GM19463 (cell line): ENCODE data around the gene GARIN3.
A peak's percentile ranks its signal among the peaks of the same experiment; 100 is the strongest.
"Not testable (repeated sequence)": the region's sequence is repeated elsewhere in the genome, so short reads cannot be mapped to it uniquely, and the experiment has no call there.

Experiments used
- ATAC-seq: cut with Tn5 transposase; IDR thresholded peaks from one replicate; pipeline ENCODE4 v1.9.1; 2021; ENCODE audit warnings: mild to moderate bottlenecking, moderate library complexity; ENCODE audit not compliant: unreplicated experiment

The GARIN3 gene

DNA sequence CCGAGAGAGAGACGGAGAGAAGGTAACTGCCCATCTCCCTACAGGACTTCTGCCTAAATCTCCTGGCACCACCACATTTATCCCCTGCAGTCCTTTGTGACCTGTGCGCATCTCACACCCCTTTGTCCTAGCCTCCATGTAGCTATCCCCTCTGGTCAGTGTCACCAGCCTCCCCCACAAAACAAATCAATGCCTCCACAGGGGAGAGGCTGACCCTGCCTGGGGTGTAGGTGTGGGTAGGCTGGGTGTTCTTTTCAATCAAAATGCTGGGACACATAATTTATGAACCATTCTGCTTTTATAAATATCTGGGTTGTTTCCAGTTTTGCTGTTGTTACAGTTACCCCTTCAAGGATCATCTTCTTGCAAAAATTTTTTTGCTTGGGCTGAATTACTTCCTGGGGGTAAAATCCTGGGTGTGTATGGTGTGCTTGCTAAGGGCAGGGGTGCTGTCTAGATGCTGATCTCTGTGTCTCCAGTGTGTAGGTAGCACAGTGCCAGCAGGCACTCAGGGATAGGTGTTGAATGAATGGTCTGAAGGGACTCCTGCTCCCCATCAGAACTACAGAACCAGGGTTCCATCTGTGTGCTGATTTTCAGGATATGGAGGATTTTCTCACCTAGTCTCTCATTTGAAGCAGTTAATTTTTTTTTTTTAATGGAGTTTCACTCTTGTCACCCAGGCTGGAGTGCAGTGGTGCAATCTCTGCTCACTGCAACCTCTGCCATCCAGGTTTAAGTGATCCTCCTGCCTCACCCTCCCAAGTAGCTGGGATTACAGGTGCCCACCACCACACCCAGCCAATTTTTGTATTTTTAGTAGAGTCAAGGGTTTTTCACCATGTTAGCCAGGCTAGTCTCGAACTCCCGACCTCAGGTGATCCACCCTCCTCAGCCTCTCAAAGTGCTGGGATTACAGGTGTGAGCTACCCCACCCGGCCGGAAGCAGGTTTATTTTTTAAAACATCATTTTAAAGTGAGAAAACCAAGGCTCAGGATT is at the start of gene GARIN3:
GARIN3 (minus strand) TSS at position 51 of the 1,000 bp plus-strand sequence. CDS start 96 bp downstream, outside the sequence.
- no peak for ATAC-seq

DNA sequence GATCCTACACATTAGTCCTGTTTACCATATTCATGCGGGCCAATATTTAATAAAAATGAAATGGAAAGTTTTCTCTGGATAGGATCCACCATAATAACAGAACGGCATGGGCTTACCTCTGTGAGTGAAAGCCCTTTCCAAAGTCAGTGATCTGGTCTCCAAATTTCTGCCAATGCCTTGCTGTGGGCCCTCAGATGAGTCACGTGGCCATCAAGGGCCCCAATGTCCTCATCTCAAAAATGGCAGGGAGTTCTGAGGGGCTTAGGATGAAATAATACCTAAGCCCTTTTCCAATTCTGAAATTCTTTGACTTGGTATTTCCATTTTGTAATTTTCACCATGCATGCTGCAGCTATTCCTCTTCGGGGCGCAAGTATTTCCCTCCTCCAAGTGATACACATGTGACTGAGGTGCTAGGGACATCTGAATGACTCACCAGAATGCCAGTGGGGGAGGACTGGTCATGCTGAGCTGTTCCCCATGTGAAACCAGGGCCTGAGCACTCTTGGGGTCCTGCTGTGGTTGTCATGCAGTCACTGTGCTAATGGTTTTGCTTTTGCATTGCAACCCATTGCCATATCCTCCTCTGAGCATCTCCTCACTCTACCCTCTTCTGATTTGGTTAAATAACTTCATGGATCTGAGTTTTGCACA is 49.6 kb upstream of the GARIN3 start:
- ATAC-seq = no peak

DNA sequence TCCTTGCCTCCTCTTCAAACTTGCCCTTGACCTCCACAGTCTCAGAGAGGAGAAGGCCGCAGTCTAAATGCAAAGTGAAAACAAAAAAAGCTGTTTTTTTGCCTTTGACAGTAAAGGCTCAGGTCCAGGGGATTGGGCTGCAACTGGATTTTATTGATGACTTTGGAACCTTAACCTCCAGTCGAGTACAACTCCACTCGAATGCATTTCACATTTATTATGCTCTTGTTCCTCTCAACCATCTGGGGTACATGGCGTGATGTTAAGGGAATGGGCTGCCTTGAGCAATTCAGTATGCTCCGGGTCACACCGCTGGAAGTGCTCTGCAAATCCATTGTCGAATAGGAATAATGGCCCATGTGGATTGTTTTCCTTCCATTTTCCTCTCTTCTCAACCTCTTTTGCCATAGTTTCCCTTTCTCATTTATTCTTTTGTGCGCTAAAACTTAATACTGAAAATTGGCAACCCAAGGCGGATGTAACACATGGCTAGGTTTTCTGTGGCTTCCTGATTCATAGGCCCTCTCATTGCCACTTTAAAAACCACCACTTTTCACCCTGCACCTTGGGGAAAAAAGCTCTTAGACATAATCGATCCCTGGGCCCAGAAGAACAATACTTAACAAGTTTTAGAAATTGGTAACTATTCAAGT is 48.9 kb upstream of the GARIN3 start:
- peak; percentile 39 for ATAC-seq

DNA sequence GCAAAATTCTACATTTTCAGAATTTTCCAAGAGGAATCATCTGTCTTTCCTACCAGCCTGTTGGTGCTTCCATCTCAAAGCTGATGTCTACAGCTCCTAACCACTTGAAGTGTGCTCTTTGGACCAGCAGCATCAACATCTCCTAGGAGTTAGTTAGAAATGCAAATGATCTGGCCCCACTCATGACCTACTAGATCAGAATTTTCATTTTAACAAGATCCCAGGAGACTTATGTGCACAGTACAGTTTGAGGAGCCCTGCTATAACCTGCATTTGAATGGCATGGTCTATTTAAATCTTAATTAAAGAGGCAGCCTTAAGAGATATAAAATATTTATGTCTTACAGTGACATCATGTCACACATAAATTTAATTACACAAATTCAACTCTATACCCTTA is 48.4 kb upstream of the GARIN3 start:
- no peak for ATAC-seq

DNA sequence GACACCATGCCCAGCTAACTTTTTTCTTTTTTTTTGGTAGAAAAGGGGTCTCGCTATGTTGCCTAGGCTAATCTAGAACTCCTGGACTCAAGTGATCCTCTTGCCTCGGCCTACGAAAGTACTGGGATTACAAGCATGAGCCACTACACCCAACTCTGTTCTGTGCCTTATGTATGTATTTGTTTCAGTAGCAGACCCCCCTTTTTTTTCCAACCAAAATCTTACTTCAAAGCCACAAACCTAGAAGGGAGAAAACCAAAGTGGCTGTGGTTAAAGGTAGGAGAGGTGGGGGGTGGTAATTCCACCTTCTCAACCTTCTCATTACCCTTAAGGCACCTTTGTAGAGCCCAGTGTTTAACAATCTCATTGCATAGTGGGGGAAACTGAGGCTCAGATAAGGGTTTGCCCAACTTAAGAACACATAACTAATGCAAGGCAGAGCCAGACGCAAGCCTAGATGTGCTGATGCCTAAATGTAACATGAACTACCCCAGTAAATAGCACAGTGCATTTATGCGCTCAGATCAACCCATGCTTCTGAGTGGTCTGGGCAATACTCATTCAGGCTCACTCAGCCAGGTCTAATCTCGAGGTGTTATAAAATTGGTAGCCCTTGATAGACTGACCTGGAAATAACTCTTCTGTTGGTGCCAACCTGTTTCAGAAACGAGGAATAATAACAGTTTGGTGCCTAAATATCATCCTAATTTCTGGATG is 47.6 kb upstream of the GARIN3 start:
- no peak for ATAC-seq

DNA sequence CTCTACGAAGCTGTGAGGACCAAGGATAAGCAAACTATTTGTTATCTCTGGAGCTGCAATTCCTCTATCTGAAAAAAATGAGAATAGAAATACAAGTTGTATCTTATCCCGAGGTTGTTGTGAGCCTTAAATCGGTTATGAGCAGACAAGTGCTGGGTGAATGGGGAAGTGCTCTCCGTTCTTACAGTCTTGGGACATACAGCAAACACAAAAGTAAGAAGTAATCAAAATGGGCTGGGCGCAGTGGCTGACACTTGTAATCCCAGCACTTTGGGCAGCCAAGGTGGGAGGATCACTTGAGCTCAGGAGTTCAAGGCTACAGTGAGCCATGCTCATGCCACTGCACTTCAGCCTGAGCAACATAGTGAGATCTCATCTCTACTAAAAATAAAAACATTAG is 46.2 kb upstream of the GARIN3 start:
- ATAC-seq = no peak

DNA sequence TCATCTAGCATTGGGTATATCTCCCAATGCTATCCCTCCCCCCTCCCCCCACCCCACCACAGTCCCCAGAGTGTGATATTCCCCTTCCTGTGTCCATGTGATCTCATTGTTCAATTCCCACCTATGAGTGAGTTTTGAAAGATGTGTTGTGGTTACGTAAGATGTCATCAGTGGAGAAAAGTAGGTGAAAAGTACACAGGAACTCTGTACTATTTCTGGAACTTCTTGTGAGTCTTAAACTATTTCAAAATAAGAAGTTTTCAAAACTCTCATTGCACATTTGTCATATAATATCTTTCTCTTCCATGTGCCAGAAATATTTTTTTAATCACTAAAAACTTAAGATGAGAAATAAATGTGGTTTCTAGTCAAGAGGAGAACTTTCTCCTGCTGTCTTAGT is 44.6 kb upstream of the GARIN3 start:
- not testable (repeated sequence) for ATAC-seq

DNA sequence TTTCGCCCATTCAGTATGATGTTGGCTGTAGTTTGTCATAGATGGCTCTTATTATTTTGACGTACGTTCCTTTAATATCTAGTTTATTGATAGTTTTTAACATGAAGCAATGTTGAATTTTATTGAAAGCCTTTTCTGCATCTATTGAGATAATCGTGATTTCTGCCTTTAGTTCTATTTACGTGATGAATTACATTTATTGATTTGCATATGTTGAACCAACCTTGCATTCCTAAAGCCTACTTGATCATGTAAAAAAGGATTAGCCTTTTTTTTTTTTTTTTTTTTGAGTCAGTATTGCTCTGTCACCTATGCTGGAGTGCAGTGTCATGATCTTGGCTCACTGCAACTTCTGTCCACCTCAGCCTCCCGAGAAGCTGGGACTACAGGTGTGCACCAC is 39.6 kb upstream of the GARIN3 start:
- ATAC-seq = no peak

GRCh38 chr5:157204765-157205164 is 38.7 kb upstream of the GARIN3 start:
- ATAC-seq = no peak

- ATAC-seq = no peak
These were observed 37.4 kb upstream of the GARIN3 start for GRCh38 chr5:157203417-157203816.

- ATAC-seq = no peak
These were observed 35.8 kb upstream of the GARIN3 start for GRCh38 chr5:157201857-157202256.

GRCh38 chr5:157198277-157198986 is 32.4 kb upstream of the GARIN3 start:
- ATAC-seq = no peak

DNA sequence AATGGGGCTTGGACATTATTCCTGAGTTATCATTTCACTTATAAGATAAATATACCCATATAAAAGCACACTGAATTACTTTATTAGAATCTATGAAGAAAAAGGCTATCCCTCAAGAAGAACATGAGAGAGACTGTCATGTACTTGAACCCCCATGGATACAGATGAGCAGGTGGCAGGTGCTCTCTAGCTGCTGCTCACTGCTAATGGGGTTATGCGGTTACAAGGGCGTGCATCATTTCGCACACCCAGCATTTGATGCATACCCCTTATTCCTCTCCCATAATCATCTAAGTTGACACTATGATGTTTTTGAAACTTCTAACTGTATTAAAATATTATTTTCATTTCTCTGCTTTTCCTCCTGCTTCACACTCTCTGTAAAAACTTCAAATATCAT is 31.0 kb upstream of the GARIN3 start:
- ATAC-seq = no peak

GRCh38 chr5:157196045-157196444 is 30.0 kb upstream of the GARIN3 start:
- ATAC-seq = no peak

- ATAC-seq = no peak
These were observed 27.8 kb upstream of the GARIN3 start for GRCh38 chr5:157193699-157194424.

DNA sequence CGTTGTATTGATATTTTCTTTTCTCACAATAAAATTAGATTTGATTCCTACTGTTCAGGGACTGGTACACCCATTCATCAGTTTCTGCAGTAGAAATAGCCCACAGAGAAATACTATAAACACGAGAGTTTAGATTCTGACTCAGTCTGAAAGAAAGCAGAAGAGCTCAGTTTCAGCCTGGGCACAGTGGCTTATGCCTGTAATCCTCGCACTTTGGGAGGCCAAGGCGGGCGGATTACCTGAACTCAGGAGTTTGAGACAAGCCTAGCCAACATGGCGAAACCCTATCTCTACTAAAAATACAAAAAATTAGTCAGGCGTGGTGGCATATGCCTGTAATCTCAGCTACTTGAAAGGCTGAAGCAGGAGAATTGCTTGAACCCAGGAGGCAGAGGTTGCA is 23.2 kb upstream of the GARIN3 start:
- peak; percentile 93 for ATAC-seq

- no peak for ATAC-seq
These were observed 22.2 kb upstream of the GARIN3 start for GRCh38 chr5:157188270-157188669.

DNA sequence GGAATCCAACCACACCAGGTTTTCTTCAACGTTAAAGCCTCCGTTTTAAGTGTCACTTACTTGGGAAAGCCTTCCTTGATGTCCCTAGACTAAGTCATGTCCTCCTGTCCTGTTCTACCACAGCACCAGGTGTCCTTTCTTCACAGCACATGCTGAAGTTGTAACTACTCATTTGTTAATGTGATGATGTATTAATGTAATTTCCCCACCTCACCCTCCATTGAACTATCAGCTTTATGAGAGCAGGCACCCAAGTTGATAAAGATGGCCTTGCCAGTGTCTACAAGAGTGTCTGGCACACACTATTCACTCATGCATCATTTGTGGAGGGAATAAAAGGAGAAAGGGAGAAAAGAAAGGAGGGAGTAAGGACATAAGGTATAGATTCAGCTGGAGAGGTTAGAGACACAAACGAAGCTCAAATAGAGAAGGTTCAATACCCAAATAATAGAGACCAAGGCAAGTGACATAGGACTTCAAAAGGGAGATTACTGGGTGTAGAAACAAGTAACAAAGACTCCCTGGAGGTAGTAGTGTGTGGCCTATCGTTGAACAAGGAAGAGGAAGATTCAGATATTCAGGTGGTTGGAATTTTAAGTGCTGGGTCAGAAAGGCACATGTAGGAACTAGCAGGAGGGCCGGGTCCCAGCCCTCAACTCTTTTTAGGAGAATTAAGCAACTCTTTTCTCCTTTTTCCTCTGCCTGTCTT is 21.1 kb upstream of the GARIN3 start:
- no peak for ATAC-seq
